H1 (cell line): ENCODE data around the gene DPYSL4. TPM values are rescaled to one million over a fixed set of nuclear protein-coding genes. Genes with fewer than 3 reads are reported as not detected.
"Not testable (repeated sequence)": the region's sequence is repeated elsewhere in the genome, so short reads cannot be mapped to it uniquely, and the experiment has no call there.

Experiments used
- CTCF ChIA-PET: fragments of 300-600 bp; sonication (Branson Sonifier 250); formaldehyde crosslinking; loops from one replicate; lab custom pipeline; 2021; ENCODE audit not compliant: partially characterized antibody; lab: Charles Lee
- POLR2A ChIA-PET: fragments of 300-600 bp; sonication (Branson Sonifier 250); formaldehyde crosslinking; loops from one replicate; lab custom pipeline; 2021; ENCODE audit warnings: inconsistent platforms; ENCODE audit not compliant: partially characterized antibody; lab: Charles Lee
- DNase-seq, 2 experiments: peaks; one replicate each; pipeline versions ENCODE4 v3.0.0 to v3.0.0-alpha.2; 2010 to 2022; ENCODE audit warnings: low spot score in 2 of 2, low read depth in 1 of 2, mixed read lengths in 1 of 2
- FAIRE-seq: peaks from 2 replicates; lab custom pipeline; 2011; peaks lifted over from hg19 to GRCh38; lab: Jason Lieb, UNC
- H2AFZ ChIP-seq: 2 replicates; pipeline ENCODE4 v1.8.1; 2012; ENCODE audit warnings: low read length, inconsistent platforms
- H2AK5ac ChIP-seq: 2 replicates; pipeline ENCODE4 v1.6.1; 2013; ENCODE audit warnings: low read depth, low read length
- H2BK120ac ChIP-seq: replicated peaks from 2 replicates; pipeline ENCODE3; 2013; ENCODE audit warnings: low read depth, low read length, inconsistent platforms
- H2BK12ac ChIP-seq: 2 replicates; pipeline ENCODE4 v1.6.1; 2013; ENCODE audit warnings: low read depth, low read length
- H2BK15ac ChIP-seq: 2 replicates; pipeline ENCODE4 v1.6.1; 2013; ENCODE audit warnings: low read length
- H2BK20ac ChIP-seq: 2 replicates; pipeline ENCODE4 v1.6.1; 2013; ENCODE audit warnings: low read length
- H2BK5ac ChIP-seq: 2 replicates; pipeline ENCODE4 v1.6.1; 2013; ENCODE audit warnings: low read depth, low read length
- H3K14ac ChIP-seq: 2 replicates; pipeline ENCODE4 v1.6.1; 2013; ENCODE audit warnings: inconsistent platforms; ENCODE audit not compliant: insufficient read length
- H3K18ac ChIP-seq: 2 replicates; pipeline ENCODE4 v1.6.1; 2013; ENCODE audit warnings: low read length; ENCODE audit errors: extremely low read depth
- H3K23ac ChIP-seq: 2 replicates; pipeline ENCODE4 v1.6.1; 2013; ENCODE audit warnings: inconsistent platforms; ENCODE audit not compliant: insufficient read length
- H3K23me2 ChIP-seq: 2 replicates; pipeline ENCODE4 v1.6.1; 2013; ENCODE audit warnings: low read depth, low read length
- H3K27ac ChIP-seq: 2 replicates; pipeline ENCODE4 v1.6.1; 2011; ENCODE audit warnings: low read depth, low read length, inconsistent platforms
- H3K27me3 ChIP-seq, 4 experiments: replicated peaks in 1 of 4; 1 replicate in 1 of 4; 2 replicates in 3 of 4; pipeline versions ENCODE4 v1.6.1 to v1.8.1; 2011 to 2013; ENCODE audit warnings: low read length in 3 of 4, mild to moderate bottlenecking in 3 of 4, inconsistent platforms in 2 of 4, mixed read lengths in 2 of 4, moderate library complexity in 1 of 4; ENCODE audit not compliant: control insufficient read depth in 3 of 4, insufficient read depth in 3 of 4; ENCODE audit errors: extremely low read depth in 1 of 4
- H3K36me3 ChIP-seq, 4 experiments: 2 replicates each; pipeline versions ENCODE4 v1.6.1 to v1.8.1; 2011 to 2013; ENCODE audit warnings: mild to moderate bottlenecking in 4 of 4, low read length in 3 of 4, moderate library complexity in 2 of 4, control low read depth in 1 of 4, inconsistent platforms in 1 of 4; ENCODE audit not compliant: insufficient read depth in 4 of 4, control insufficient read depth in 2 of 4
- H3K4ac ChIP-seq: replicated peaks from 2 replicates; pipeline ENCODE3; 2013; ENCODE audit warnings: low read length, low read depth, mixed read lengths, inconsistent platforms; ENCODE audit not compliant: insufficient read length
- H3K4me1 ChIP-seq, 4 experiments: replicated peaks in 1 of 4; 1 replicate in 1 of 4; 2 replicates in 3 of 4; pipeline versions ENCODE4 v1.6.1 to v1.8.1; 2011 to 2013; ENCODE audit warnings: low read length in 3 of 4, inconsistent platforms in 2 of 4, mixed read lengths in 1 of 4; ENCODE audit not compliant: insufficient read depth in 4 of 4, control insufficient read depth in 3 of 4
- H3K4me2 ChIP-seq, 2 experiments: 2 replicates each; pipeline versions ENCODE4 v1.6.1 to v1.8.1; 2011 to 2013; ENCODE audit warnings: low read depth in 2 of 2, low read length in 2 of 2, control low read depth in 1 of 2, inconsistent platforms in 1 of 2, mild to moderate bottlenecking in 1 of 2; ENCODE audit not compliant: insufficient read depth in 1 of 2
- H3K4me3 ChIP-seq, 4 experiments: fragments of 200-600, 300-600 bp in 1 of 4; sonication (generic), shearing (Covaris generic), sonication (Bioruptor Twin) in 1 of 4; 2 replicates each; pipeline versions ENCODE4 v1.5.1 to v1.8.1; 2011 to 2016; ENCODE audit warnings: low read length in 4 of 4, low read depth in 3 of 4, control low read depth in 2 of 4, inconsistent platforms in 2 of 4, mild to moderate bottlenecking in 2 of 4, mixed read lengths in 1 of 4, moderate library complexity in 1 of 4; ENCODE audit not compliant: insufficient read depth in 2 of 4; ENCODE audit errors: extremely low read depth in 1 of 4
- H3K56ac ChIP-seq: replicated peaks from 2 replicates; pipeline ENCODE3; 2013; ENCODE audit warnings: low read depth, mild to moderate bottlenecking, mixed read lengths, low read length, inconsistent platforms; ENCODE audit not compliant: insufficient read length
- H3K79me1 ChIP-seq: 2 replicates; pipeline ENCODE4 v1.6.1; 2013; ENCODE audit warnings: low read depth, low read length, control low read depth
- H3K79me2 ChIP-seq, 2 experiments: 2 replicates each; pipeline versions ENCODE4 v1.6.1 to v1.8.1; 2012 to 2013; ENCODE audit warnings: low read length in 2 of 2, mild to moderate bottlenecking in 2 of 2, inconsistent platforms in 1 of 2; ENCODE audit not compliant: insufficient read depth in 2 of 2, control insufficient read depth in 1 of 2
- H3K9ac ChIP-seq, 4 experiments: replicated peaks in 1 of 4; 1 replicate in 1 of 4; 2 replicates in 3 of 4; pipeline versions ENCODE4 v1.6.1 to v1.8.1; 2011 to 2013; ENCODE audit warnings: low read depth in 3 of 4, low read length in 3 of 4, control low read depth in 2 of 4, mild to moderate bottlenecking in 2 of 4, moderate library complexity in 2 of 4, inconsistent platforms in 1 of 4; ENCODE audit errors: extremely low read depth in 1 of 4
- H3K9me3 ChIP-seq, 2 experiments: 2 replicates each; pipeline versions ENCODE4 v1.6.1 to v1.8.1; 2012 to 2013; ENCODE audit warnings: mild to moderate bottlenecking in 2 of 2, moderate library complexity in 2 of 2, control low read depth in 1 of 2, inconsistent platforms in 1 of 2, low read depth in 1 of 2, low read length in 1 of 2, mixed read lengths in 1 of 2; ENCODE audit not compliant: insufficient read depth in 2 of 2
- H4K20me1 ChIP-seq, 2 experiments: replicated peaks in 1 of 2; 2 replicates each; pipeline versions ENCODE3 to v1.8.1; 2011 to 2013; ENCODE audit warnings: inconsistent platforms in 2 of 2, low read length in 2 of 2, mild to moderate bottlenecking in 1 of 2; ENCODE audit not compliant: insufficient read depth in 2 of 2, control insufficient read depth in 1 of 2
- H4K5ac ChIP-seq: 2 replicates; pipeline ENCODE4 v1.6.1; 2013; ENCODE audit warnings: low read length, low read depth, mixed read lengths, inconsistent platforms; ENCODE audit not compliant: insufficient read length
- H4K8ac ChIP-seq: 2 replicates; pipeline ENCODE4 v1.8.0; 2013; ENCODE audit warnings: mild to moderate bottlenecking, moderate library complexity, low read length, inconsistent platforms; ENCODE audit not compliant: insufficient read depth; ENCODE audit errors: extremely low read depth
- H4K91ac ChIP-seq: replicated peaks from 2 replicates; pipeline ENCODE3; 2013; ENCODE audit warnings: low read length, mixed read lengths, inconsistent platforms; ENCODE audit not compliant: insufficient read length
- WGBS, 2 experiments: shearing (Covaris generic) in 1 of 2; methylation state at CpG; one replicate each; pipeline versions ENCODE4 v1.1.6 to v1.1.7; 2013 to 2015; ENCODE audit warnings: low lambda C conversion rate in 2 of 2, mixed read lengths in 2 of 2, inconsistent platforms in 1 of 2, low coverage in 1 of 2, missing lambda C conversion rate in 1 of 2; ENCODE audit not compliant: insufficient replicate concordance in 2 of 2, insufficient coverage in 1 of 2, insufficient read length in 1 of 2; ENCODE audit errors: extremely low coverage in 1 of 2, missing lambda C conversion rate in 1 of 2; 5-methylcytosine and 5-hydroxymethylcytosine counted together
- polyA plus RNA-seq, 7 experiments: library from polyadenylated mRNA; depleted of rRNA in 3 of 7; stranded (reverse) in 5 of 7; unstranded in 2 of 7; fragments of >200 nt in 5 of 7; fragments of 200-250 nt in 2 of 7; gene quantifications; 1 replicate in 5 of 7; 2 replicates in 1 of 7; 4 replicates in 1 of 7; pipeline versions ENCODE4 v1.2.1 to v1.2.3, GENCODE V29; 2011 to 2013; ENCODE audit warnings: missing spikeins in 2 of 7, mixed read lengths in 2 of 7
- total RNA-seq: library from RNA; stranded (reverse); fragmentation: NEBNext Ultra II Directional; extraction: Animal tissue kit (Norgen Biotek cat#: 25700); gene quantifications from 2 replicates; pipeline ENCODE4 v1.2.1, GENCODE V29; 2021

Gene DPYSL4
- total and polyA plus RNA-seq, 2 of the 8 experiments (the other 6 are each of a cell fraction or from before 2014, with no cell fraction given) = 12.9 to 15.2 TPM

- FAIRE-seq, H2AFZ ChIP-seq: not testable (repeated sequence)
Observed at GRCh38 chr10:132216441-132216840, 29.7 kb downstream of the DPYSL4 start.

More at GRCh38 chr10:132216441-132216840, 29.7 kb downstream of the DPYSL4 start:
- H4K91ac ChIP-seq, H3K27ac ChIP-seq, H3K4me2 ChIP-seq, H3K23me2 ChIP-seq, H3K79me2 ChIP-seq, H2BK120ac ChIP-seq, H3K4me3 ChIP-seq, H3K79me1 ChIP-seq, H3K56ac ChIP-seq, H3K14ac ChIP-seq, H2BK15ac ChIP-seq, H2BK5ac ChIP-seq, H2BK20ac ChIP-seq, H3K18ac ChIP-seq, POLR2A ChIA-PET, H2BK12ac ChIP-seq, H3K4me1 ChIP-seq, H4K5ac ChIP-seq, H3K23ac ChIP-seq, H3K36me3 ChIP-seq, H4K8ac ChIP-seq, DNase-seq, H2AK5ac ChIP-seq, H3K27me3 ChIP-seq, H4K20me1 ChIP-seq, H3K4ac ChIP-seq, H3K9ac ChIP-seq: not testable (repeated sequence)
- 97% methylated on average over 3 of the region's 3 CpGs; no CpG with 5 or more reads in 1 of the 2 experiments for WGBS, 2 experiments
- peaks cover 24 to 25% of the 10 kb centered on the region in 2 experiments for H3K9me3 ChIP-seq
- CTCF ChIA-PET = interaction anchor here (1.0 kb wide), 1 partner anchor 11 kb away, joined by 3 read pairs; no protein-coding TSS in a partner anchor
